Activated CD4-positive, alpha-beta T cell treated with anti-CD3 and anti-CD28 coated beads, Interleukin-2, amount 50 U/mL, for 24 hours (primary cell): ENCODE measurements around the gene TLE3.

Experiments used
- DNase-seq, 2 donors: peaks; one replicate each; pipeline ENCODE4 v3.0.0-alpha.2; 2020; ENCODE audit warnings: low read depth in 1 of 2, low spot score in 1 of 2

Gene TLE3

DNA sequence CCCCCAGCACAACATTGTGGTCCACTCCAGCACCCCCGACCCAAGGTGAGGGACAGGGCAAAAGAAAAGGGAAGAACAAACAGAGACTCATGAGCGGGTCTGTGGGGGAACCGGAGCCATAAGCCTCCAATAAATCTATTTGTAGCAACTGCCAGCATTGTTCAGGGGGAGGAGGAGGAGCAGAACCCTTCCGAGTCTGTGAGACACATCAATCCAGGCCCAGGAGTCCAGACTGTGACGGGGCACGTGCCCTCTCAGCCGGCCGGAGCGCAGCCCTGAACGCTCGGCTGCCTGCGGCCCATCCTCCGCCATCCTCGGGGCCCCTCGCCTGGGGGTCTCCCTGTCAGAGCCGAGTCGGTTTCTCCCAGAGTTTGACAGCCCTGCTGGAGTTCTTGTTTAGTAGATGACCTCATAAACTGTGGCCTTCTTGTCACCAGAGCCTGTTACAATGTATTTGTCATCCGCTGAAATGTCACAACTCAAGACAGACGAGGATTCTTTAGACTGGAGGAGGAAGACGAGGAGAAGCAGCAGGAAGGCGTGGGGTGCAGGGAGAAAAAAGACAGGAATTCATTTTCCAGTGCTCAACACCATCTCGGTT lies 47.9 kb downstream of the TLE3 start:
- no peak for DNase-seq

- no peak for DNase-seq
These were observed 48.9 kb downstream of the TLE3 start for GRCh38 chr15:70048578-70049514.

DNA sequence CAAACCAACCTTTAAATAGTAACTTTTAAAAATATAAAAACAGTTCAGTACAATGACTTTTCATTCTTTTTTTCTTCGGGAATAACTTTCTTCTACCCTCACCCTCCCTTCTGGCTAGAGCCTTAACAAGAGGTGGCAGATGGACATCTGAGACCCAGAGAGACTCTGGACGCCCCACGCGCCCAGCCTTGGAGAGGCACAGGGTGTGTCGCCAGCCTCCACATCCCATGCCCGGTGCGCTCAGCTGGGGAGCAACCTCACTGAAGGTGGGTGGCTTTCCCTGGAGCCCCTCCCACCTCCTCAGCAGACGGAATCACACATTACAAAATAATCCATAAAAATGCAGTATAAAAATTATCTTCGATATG lies 49.5 kb downstream of the TLE3 start:
- no peak for DNase-seq

DNA sequence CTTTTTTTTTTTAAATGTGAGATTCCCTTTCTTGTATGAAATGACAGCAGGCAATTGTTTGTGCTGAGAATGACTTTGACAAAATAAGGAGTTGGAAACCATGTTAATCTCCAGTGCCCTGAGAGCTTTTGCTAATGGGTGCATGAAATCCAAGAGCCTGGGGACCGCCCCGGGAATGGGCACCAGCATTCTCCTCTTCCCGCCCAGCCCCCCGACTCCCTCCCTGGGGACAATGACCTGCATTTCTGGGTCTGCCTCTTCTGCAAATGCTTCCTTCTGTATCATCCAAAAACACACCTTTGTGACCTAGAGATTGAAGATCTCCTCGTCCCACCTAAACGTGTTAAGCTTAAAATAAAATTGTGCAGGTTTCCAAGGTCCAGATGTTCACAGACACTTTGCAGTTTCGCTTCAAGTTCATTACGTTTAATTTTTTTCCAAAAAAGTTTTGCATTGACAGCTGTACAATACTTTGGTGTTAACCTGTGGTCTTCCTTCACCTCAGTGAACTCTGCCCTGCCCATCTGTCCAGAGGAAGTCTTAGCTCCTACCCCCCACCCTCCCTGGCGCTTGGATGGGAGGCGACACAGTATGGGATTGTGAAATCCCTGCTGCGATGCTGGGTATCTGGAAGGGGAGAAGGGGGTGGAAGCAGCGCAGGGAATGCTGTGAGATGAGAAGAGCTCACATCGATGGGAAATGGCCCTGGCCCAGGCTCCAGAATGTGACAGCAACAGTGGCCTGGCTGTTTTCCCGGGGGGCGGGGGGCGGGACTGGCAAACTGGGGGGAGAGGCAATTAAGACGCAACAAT lies 50.1 kb downstream of the TLE3 start:
- no peak for DNase-seq

- no peak for DNase-seq
These were observed 50.9 kb downstream of the TLE3 start for GRCh38 chr15:70046679-70047369.

GRCh38 chr15:70045045-70045444 lies 52.7 kb downstream of the TLE3 start:
- no peak for DNase-seq

GRCh38 chr15:70044168-70044567 lies 53.5 kb downstream of the TLE3 start:
- no peak for DNase-seq

DNA sequence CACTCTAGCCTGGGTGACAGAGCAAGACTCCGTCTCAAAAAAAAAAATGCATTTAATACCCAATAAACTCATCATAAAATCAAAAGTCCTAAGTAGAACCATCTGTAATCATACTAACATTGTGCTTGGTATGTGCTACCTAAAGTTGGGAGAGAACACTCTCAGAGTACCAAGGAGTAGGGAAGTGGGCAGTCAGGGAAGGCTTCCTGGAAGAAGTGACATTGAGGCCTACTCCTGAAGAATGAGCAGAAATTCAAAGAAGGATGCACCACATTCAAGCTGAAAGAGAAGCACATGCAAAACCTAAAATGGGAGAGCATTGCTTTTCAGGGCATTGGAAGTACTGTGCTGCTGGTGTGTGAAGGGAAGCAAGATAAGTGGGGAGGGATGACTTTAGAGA lies 54.1 kb downstream of the TLE3 start:
- no peak for DNase-seq

GRCh38 chr15:70042553-70043214 lies 55.0 kb downstream of the TLE3 start:
- no peak for DNase-seq

DNA sequence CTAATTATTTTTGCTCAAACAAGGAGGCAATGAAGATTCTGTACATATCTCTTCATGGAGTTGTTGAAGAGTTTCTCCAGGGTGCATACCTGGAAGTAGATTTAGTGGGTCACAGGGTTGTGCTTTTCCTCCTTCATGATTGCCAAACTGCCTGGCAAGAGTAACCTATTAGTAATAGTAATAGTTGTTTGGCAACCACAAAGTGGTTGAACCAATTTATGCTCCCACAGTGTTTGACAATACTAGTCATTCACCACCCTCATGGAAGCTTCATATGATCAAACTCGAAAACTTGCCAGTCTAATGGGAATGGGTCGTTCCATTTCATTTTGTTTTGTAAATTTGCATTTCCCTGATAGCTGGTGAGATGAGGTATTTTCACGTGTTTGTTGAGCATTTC lies 57.8 kb downstream of the TLE3 start:
- DNase-seq, result no peak

DNA sequence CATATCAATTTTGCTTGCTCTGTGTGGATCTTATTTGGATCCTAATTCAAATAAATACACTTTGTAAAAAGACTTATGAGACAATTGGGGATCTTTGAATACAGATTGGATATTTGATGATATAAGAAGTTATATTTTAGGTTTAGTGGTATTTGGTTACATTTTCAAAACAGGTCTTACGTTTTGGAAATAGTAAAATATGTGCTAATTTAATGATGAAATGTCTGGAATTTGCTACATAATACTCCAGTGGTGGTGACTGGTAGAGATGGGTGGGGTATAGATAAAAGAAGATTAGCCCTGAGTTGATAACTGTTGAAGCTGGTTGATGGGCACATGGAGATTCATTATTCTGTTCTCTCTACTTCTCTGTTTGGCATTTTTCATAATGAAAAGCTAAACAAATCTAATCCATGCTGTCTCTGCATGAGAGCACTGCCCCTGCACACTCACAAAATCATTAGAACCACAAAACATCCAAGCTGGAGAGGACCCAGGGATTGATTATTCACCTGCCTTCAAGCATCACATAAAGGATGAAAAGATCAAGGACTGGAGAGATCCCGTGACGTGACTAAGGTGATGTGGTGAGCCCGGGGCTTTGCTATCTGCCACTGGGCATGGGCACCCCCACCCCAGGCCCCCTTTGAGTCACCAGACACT lies 58.9 kb downstream of the TLE3 start:
- no peak for DNase-seq

- no peak for DNase-seq
These were observed 60.5 kb downstream of the TLE3 start for GRCh38 chr15:70037292-70037640.

- DNase-seq, result no peak
These were observed 61.0 kb downstream of the TLE3 start for GRCh38 chr15:70036585-70037291.

GRCh38 chr15:70035719-70036077 lies 62.0 kb downstream of the TLE3 start:
- DNase-seq, result no peak

DNA sequence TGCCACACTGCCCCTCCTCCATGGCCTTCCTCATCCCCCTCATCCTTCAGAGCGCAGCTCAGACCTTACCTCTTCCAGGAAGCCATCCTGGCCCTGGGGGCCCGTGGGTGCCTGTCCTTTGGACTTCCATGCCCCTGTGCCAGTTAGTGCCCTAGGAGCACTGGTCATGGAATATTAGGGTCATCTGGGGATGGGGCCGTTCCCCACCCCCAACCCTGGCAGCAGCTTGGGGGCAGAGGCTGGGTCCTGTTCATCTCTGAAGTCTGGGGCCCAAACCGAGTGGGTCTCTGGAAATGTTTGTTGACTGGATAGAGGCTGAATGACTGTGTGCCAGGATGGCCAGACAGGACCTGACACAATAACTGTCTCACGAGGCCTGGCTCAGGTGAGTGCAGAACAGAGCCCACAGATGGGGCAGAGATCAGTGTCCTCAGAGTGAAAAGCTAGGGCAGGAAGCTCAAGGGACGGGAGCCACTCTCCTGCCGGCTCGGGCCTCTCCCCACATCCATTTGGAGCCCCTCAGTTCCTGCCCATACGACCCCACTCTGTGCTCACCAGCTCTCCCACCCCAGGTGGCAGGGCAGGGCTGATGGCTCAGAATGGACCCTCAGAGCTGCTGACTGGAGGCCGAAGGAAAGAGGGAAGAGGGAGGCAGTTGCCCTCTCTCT lies 62.5 kb downstream of the TLE3 start:
- no peak for DNase-seq

DNA sequence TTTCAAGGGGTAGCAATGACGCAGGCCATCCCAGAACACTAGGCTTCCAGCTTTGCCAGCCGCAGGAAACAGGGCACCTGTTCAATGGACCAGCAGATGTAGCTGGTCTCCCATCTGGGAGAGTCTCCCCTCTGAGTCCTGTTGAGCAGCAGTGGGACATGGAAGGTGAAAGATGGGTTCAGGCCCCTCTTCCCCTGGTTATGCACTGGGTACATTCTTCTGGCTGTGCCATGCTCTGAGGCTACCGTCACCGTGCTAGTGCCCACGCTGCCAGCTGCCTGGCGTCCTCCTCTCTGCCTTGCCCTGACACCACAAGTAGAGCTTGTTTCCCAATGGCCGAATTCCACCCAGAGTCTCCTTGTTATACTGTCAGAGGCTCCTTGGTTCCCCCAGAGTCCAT lies 63.1 kb downstream of the TLE3 start:
- DNase-seq, result no peak

DNA sequence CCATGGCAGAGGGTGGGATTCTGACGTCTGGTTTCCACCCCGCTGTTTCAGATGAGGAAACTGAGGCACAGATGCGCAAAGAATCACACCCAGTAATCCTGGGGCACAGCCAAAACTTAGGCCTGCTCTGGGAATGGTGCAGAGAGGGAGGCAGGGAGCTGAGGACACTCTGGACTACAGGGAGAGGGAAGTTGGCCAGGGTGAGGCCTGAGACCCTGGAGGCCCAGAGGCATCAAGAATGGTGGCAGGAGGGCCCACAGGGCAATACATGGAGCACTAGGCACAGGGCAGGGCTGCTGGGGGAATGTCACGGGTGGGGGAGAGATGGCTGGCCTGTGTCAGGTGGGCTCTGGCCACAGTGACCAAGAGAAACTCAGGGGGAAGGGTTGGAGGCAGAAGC lies 63.6 kb downstream of the TLE3 start:
- DNase-seq, result no peak

- DNase-seq, result no peak
These were observed 64.1 kb downstream of the TLE3 start for GRCh38 chr15:70033529-70034140.

DNA sequence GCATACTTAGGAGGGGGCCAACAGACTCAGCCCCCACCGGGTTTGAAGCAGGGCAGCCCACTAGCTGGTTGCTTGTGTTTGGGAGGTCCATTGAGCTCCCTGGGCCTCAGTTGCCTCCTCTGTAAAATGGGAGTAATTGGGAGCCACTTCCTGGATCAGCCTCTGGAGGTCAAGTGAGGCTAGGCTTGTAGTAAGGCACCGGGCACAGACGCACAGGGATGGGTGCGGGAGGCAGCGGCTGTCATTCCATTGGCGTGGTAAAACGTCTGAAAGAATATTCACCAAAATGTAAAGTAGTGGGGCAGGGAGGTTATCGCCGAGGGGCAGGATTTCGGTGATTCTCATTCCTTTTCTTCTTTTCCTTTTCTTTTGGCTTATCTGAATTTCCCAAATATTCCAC lies 64.6 kb downstream of the TLE3 start:
- no peak for DNase-seq
